ENCODE data around the gene OTOF. TPM values are rescaled to one million over a fixed set of nuclear protein-coding genes. Genes with fewer than 3 reads are reported as not detected.

Gene OTOF
- total RNA-seq, 1 donor, result 0.27 TPM

DNA sequence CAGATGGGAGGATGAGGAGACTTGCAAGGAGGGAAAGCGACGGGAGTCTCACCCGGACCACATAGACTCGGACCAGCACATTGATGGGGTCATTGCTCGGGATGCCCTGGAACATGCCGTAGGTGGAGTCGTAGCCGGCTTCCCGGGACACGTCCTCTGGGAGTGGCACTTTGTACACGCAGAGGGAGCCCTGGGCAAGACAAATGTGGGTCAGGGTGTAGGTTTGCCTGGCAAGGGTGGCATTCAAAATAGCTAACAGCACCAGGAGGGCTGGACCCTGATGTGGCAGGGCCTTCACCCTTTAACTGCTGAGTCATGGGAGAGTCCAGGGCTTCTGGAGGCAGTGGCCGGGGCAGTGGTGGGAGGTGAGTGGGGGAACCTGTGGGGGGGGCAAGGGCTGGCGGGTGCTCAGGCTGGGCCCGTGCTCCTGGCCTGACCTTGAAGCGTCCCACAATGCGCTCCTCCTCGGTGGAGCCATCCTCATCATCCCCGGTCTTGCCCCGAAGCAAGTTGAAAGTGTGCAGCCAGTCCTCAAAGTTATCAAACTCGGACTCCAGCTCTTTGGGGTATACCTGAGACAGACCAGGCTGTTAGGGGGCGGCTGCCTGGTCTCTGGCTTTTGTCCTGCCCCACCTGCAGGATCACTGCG, 11.1 kb downstream of the OTOF start:
- DNase-seq (ENCODE audit: low read depth in 2 of 3, low spot score in 2 of 3), result no peak

DNA sequence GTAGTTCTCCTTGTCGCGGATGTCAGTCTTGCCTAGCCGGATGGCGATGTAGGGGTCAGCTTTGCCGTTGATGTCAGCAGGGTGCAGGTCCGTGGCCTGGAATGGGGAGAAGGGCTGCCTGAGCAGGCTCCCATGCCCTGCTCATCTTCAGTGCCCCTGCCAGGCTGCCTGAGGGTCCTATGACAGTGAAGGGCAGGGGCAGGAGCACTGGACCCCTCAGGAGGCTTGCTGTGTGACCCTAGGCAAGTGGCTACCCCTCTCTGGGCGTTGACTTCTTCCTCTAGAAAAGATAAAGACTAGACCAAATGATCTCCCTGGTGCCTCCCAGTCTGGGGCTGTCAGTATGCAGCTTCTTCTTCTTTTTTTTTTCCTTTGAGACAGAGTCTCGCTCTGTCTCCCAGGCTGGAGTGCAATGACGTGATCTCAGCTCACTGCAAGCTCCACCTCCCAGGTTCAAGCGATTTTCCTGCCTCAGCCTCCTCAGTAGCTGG, 11.9 kb downstream of the OTOF start:
- no peak for DNase-seq (ENCODE audit: low read depth in 2 of 3, low spot score in 2 of 3)

DNA sequence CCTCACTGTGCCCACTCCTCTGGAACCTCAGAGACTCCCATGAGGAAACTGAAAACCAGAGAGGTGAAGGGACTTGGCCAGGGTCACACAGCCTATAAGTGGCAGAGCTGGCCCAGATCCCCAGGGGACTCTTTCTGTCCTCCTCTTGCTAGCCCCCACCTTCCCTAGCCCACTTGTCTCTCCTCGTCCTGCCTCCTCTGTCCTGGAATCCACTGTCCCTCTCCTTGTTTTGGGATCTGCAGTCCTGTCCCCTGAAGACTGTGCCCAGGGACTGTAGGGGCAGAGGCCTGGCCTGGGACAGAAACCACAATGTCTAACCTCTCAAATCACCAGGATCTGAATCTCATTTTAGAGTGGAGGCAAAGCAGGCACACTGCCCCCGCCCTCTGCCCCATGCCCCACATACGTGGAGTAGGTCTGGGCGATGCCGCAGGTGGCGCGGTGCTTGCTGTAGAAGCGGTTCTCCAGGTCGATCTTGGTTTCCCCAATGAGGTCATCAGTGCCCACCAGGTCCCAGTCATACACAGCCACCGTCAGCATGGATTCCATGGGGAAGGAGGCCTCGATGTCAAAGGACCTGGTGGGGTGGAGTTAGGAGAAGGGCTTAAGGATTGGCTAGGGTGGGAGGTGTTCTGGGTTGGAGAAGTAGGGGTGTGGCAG, 12.5 kb downstream of the OTOF start:
- no peak for DNase-seq (ENCODE audit: low read depth in 2 of 3, low spot score in 2 of 3)

- DNase-seq (ENCODE audit: low read depth in 2 of 3, low spot score in 2 of 3), result no peak
Measured at GRCh38 chr2:26464390-26465265, 13.3 kb downstream of the OTOF start.

GRCh38 chr2:26463244-26464192, 14.4 kb downstream of the OTOF start:
- DNase-seq (ENCODE audit: low read depth in 2 of 3, low spot score in 2 of 3), result no peak

- DNase-seq (ENCODE audit: low read depth in 2 of 3, low spot score in 2 of 3), result no peak
Measured at GRCh38 chr2:26462511-26463243, 15.2 kb downstream of the OTOF start.

DNA sequence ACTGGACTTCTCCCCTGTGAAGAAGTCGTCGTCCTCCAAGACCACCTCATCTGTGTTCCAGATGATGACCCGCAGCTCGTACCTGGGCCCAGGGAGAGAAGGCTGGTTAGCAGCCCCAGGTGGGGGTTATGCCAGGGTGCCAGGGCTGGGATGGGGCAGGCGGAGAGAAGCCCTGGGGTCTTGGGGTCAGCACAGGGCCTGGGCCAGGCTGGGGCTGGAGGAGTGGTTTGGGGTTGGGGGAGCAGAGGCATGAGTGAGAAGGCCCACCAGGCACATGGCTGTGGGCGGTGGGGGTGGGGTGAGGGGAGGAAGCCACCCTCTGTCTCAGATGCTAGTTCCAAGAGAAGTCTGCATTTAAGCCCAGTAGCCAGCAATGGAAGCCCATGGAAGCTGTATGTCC, 15.8 kb downstream of the OTOF start:
- no peak for DNase-seq (ENCODE audit: low read depth in 2 of 3, low spot score in 2 of 3)

DNA sequence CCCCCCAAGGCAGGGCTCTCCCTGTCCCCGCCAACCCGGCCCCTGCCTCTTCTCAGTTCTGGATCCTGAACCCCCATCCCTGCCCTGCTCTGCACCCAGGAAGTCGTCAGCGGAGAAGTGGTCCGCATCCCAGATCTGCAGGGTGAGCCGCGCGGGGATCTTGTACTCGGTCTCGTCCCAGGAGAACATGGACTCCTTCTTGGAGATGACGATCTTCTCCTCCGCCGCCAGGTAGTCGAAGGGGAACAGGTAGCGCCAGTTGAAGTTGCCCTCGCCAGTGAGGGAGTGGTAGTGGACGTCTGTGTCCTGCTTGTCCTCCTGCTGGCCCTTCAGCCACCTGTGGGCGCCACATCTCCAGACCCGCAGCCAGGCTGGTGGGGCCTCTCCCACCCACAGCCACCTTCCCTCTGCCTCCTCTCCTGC, 16.3 kb downstream of the OTOF start:
- DNase-seq (ENCODE audit: low read depth in 2 of 3, low spot score in 2 of 3), result no peak

DNA sequence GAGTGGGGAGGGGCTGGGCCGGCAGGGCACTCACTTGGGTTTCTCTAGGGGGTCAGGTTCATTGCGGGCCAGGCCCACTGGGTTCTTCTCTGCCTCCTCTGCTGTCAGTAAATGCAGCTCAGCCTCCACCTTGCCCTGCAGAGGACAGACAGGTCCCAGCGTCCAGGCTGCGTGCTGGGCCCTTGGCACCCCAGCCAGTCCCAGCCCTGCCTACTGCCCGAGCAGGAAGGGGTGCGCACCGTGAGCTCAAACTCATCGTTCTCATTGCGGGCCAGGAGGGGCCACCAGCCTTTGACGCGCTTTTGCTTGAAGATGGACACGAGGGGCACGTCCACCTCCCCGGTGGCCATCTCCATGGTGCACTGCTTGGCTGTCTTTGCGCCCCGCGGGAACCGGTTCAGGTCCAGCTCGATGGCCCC, 17.3 kb downstream of the OTOF start:
- DNase-seq (ENCODE audit: low read depth in 2 of 3, low spot score in 2 of 3), result no peak

DNA sequence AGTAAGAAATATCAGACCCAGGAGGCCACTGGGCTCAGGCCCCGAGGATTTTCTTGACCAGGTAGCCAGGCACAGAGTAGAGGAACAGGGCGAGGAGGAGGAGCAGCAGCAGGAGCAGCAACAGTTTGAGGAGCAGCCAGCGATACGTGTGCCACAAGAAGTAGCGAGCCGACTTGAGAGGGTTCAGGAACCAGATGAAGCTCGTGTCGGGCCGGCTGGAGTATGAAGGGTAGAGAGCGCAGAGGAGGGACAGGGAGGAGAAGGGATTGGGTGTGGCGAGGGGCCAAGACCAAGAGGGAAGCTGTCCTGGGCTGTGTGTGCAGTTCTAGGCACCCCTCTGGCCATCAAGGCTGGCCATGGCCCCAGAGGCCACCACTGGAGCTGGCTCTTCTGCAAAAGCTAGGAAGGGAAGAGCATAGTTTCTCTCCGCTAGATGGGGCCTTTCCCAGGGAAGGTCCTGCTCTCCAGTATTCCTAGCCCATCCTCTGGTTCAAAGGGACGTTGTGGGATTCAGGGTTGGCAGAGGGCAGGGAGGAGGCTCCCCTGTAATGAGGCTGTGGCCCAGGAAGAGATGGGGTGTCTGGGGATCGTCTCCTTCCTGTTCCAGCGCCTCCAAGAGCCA, 17.8 kb downstream of the OTOF start:
- no peak for DNase-seq (ENCODE audit: low read depth in 2 of 3, low spot score in 2 of 3)

DNA sequence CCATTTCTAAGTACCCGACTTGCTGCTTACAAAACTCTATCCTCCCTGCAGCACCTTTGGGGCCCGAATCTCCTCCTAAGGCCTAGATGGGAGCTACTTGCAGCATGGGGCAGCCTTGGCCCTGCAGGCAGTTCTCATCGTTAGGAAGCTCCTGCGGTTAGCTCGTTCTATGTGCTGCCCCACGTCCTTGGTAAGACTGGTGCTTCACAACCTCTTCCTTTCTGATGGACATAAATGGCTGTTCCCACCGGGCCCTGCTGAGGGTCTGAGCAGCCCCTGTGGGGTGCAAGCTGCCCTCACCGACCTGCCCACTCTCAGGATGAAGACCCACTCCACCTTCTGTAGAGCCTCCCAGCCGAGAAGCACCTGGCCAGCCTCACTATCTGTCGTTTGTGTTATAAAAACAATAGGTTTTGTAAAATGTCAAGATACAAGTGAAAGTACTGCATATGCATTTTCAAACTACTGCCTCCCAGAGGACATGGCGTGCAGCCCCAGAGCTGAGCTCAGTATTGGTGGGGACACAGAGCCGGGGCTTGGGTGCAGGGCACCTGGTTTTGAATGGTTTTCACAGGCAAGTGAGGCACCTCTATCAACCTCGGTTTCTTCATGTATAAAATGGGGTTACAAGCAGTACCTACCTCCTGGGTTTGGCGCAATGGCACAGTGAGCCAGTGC, 19.4 kb downstream of the OTOF start:
- DNase-seq (ENCODE audit: low read depth in 2 of 3, low spot score in 2 of 3), result no peak

DNA sequence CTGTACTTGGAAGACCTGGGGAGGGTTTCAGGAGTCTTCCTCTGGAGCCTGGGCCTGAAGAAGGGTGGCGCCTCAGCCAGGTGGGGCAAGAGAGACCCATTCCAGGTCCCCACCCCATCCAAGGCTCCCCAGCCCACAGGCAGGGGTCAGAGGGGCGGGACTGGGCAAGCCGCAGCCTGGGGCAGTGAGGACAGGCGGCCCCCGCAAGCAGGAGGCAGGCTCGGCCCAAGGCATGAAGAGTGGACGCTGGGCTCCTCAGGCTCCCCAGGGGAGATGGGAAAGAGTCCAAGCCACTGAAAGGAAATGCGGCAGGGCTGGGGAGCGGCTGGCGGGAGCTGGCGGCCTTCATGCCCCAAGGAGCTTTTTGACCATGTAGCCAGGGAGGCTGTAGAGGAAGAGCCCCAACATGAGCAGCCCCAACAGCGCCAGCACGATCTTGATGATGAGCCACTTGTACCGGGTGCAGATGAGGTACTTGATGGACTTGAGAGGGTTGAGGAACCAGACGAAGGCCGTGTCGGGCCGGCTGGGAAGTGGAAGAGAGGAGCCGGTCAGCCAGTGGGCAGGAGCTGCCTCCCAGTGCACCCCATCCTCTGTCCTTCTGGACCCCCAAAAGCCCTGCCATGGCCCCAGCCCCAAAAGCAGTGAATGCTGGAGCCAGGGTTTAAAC, 20.1 kb downstream of the OTOF start:
- DNase-seq (ENCODE audit: low read depth in 2 of 3, low spot score in 2 of 3), result no peak

DNA sequence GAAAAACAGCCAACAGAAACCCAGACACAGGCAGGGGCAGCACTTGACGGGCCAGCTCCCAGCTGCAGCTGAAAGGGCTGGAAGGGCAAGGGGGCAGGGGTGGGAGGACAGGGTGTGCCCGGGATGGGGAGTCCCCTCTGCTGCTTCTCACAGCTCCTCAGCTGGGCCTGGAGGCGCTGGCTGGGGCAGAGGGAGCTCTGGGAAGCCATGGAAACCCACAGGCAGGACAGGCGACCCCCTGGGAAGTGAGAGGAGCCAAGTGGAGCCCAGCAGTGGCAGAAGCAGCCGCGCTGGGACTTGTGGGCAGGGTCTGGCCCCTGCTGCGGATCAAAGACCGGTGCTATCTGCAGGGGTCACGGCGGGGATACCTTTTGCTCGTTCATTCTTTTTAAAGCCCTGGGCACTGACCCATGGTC, 20.7 kb downstream of the OTOF start:
- DNase-seq (ENCODE audit: low read depth in 2 of 3, low spot score in 2 of 3), result no peak

GRCh38 chr2:26456440-26457250, 21.3 kb downstream of the OTOF start:
- DNase-seq (ENCODE audit: low read depth in 2 of 3, low spot score in 2 of 3), result no peak

- peak in 1 of 3 donors; percentile 31 for DNase-seq (ENCODE audit: low read depth in 2 of 3, low spot score in 2 of 3)
Measured at GRCh38 chr2:26455670-26456439, 22.1 kb downstream of the OTOF start.

DNA sequence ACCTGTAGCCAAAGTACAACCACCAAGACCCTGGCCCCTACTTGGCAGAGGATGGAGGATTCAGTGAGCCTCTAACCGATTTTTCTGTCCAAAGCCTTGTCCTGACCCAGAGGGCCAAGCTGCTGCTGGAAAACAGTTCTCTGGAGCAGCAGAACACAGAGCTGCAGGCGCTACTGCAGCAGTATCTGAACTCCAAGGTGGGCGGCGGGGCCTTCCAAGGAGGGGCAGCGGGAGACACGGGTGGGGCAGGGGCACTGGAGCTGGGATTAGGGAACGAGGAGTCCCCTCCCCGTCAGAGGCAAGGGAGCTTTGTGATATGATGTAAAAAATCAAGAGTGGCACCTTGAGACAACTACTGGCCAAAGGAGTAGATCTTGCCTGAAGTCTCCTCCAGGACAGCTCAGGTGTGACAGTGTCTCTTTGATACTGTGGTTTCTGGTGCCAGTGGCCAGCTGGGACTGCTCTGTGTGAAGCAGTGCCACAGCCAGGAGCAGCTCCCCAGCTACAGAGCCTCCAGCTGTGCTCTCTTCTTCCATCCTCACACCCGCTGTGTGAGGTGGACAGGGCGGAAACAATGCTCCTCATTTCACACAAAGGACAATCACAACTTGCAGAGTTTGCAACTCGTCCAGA, 22.8 kb downstream of the OTOF start:
- no peak for DNase-seq (ENCODE audit: low read depth in 2 of 3, low spot score in 2 of 3)

Measured in hematopoietic multipotent progenitor cell (in vitro differentiated cells).